ENCODE data around the gene WNK2.

Gene WNK2

GRCh38 chr9:93205045-93205768 is 21.3 kb downstream of the WNK2 start:
- no peaks in the 10 kb centered on the region for H3K27me3 ChIP-seq (ENCODE audit: control insufficient read depth, low read length)
- no peak overlapping the region for H3K27ac ChIP-seq (ENCODE audit: low read depth, low read length)
- H3K4me1 ChIP-seq (ENCODE audit: control insufficient read depth, low read length), result peaks cover 5% of the 10 kb centered on the region
- TF ChIP-seq EZH2phosphoT487 (IDR thresholded peaks at IDR 0.05; ENCODE audit: borderline replicate concordance, low read length) (no peak), CTCF (IDR thresholded peaks at IDR 0.05; ENCODE audit: low read depth, low read length, poor library complexity, severe bottlenecking) (no peak)
- H3K4me2 ChIP-seq (ENCODE audit: low read length), result no peak overlapping the region
- H3K9me3 ChIP-seq (ENCODE audit: control insufficient read depth, insufficient read depth, low read length), result no peaks in the 10 kb centered on the region; the same call in 1 of the 2 replicates
- no peak overlapping the region for H3K4me3 ChIP-seq (ENCODE audit: low read length)
- H4K20me1 ChIP-seq (ENCODE audit: control insufficient read depth, insufficient read depth, low read depth, low read length), result no peaks in the 10 kb centered on the region
- no peaks in the 10 kb centered on the region for H3K79me2 ChIP-seq (ENCODE audit: control insufficient read depth, low read length)
- peaks cover 4% of the 10 kb centered on the region; the same call in 1 of the 2 replicates for H3F3A ChIP-seq (ENCODE audit: control insufficient read depth, insufficient read depth)
- no peaks in the 10 kb centered on the region for H3K36me3 ChIP-seq (ENCODE audit: control insufficient read depth, low read length)
- no peaks in the 10 kb centered on the region for H3K9me2 ChIP-seq (replicated peaks; ENCODE audit: control insufficient read depth, low read length)

GRCh38 chr9:93205896-93206575 is 22.1 kb downstream of the WNK2 start:
- H3K27ac ChIP-seq (ENCODE audit: low read depth, low read length), result no peak overlapping the region
- H3K9me2 ChIP-seq (replicated peaks; ENCODE audit: control insufficient read depth, low read length), result no peaks in the 10 kb centered on the region
- peaks cover 5% of the 10 kb centered on the region for H3K4me1 ChIP-seq (ENCODE audit: control insufficient read depth, low read length)
- H3K36me3 ChIP-seq (ENCODE audit: control insufficient read depth, low read length), result no peaks in the 10 kb centered on the region
- H3K79me2 ChIP-seq (ENCODE audit: control insufficient read depth, low read length), result no peaks in the 10 kb centered on the region
- peaks cover 4% of the 10 kb centered on the region; the same call in 1 of the 2 replicates for H3F3A ChIP-seq (ENCODE audit: control insufficient read depth, insufficient read depth)
- no peak overlapping the region for H3K4me2 ChIP-seq (ENCODE audit: low read length)
- no peak for TF ChIP-seq EZH2phosphoT487 (IDR thresholded peaks at IDR 0.05; ENCODE audit: borderline replicate concordance, low read length)
- TF ChIP-seq CTCF (IDR thresholded peaks at IDR 0.05; ENCODE audit: low read depth, low read length, poor library complexity, severe bottlenecking), result no peak
- no peak overlapping the region for H3K4me3 ChIP-seq (ENCODE audit: low read length)
- no peaks in the 10 kb centered on the region for H4K20me1 ChIP-seq (ENCODE audit: control insufficient read depth, insufficient read depth, low read depth, low read length)
- H3K9me3 ChIP-seq (ENCODE audit: control insufficient read depth, insufficient read depth, low read length), result no peaks in the 10 kb centered on the region; the same call in 1 of the 2 replicates
- H3K27me3 ChIP-seq (ENCODE audit: control insufficient read depth, low read length), result no peaks in the 10 kb centered on the region

GRCh38 chr9:93206576-93207155 is 22.7 kb downstream of the WNK2 start:
- H3K4me3 ChIP-seq (ENCODE audit: low read length), result no peak overlapping the region
- H3F3A ChIP-seq (ENCODE audit: control insufficient read depth, insufficient read depth), result peaks cover 4% of the 10 kb centered on the region; the same call in 1 of the 2 replicates
- no peaks in the 10 kb centered on the region for H3K79me2 ChIP-seq (ENCODE audit: control insufficient read depth, low read length)
- H3K9me2 ChIP-seq (replicated peaks; ENCODE audit: control insufficient read depth, low read length), result no peaks in the 10 kb centered on the region
- H3K4me2 ChIP-seq (ENCODE audit: low read length), result no peak overlapping the region
- no peaks in the 10 kb centered on the region; the same call in 1 of the 2 replicates for H3K9me3 ChIP-seq (ENCODE audit: control insufficient read depth, insufficient read depth, low read length)
- H3K36me3 ChIP-seq (ENCODE audit: control insufficient read depth, low read length), result no peaks in the 10 kb centered on the region
- H3K27me3 ChIP-seq (ENCODE audit: control insufficient read depth, low read length), result no peaks in the 10 kb centered on the region
- TF ChIP-seq EZH2phosphoT487 (IDR thresholded peaks at IDR 0.05; ENCODE audit: borderline replicate concordance, low read length), result no peak
- no peak for TF ChIP-seq CTCF (IDR thresholded peaks at IDR 0.05; ENCODE audit: low read depth, low read length, poor library complexity, severe bottlenecking)
- peaks cover 5% of the 10 kb centered on the region for H3K4me1 ChIP-seq (ENCODE audit: control insufficient read depth, low read length)
- no peak overlapping the region for H3K27ac ChIP-seq (ENCODE audit: low read depth, low read length)
- H4K20me1 ChIP-seq (ENCODE audit: control insufficient read depth, insufficient read depth, low read depth, low read length), result no peaks in the 10 kb centered on the region

All from DOHH2 (cell line).